Glutamatergic neuron (in vitro differentiated cells): ENCODE results near the gene PCDHA1. TPM values are rescaled to one million over a fixed set of nuclear protein-coding genes. Genes with fewer than 3 reads are reported as not detected.
"Not testable (repeated sequence)": the region's sequence is repeated elsewhere in the genome, so short reads cannot be mapped to it uniquely, and the experiment has no call there.

Experiments used
- DNase-seq: peaks from one replicate; pipeline ENCODE4 v3.0.0; 2022
- H3K27ac Mint-ChIP-seq: one replicate; pipeline ENCODE4 v1.8.0; 2020; ENCODE audit warnings: mild to moderate bottlenecking, mixed read lengths, inconsistent platforms; ENCODE audit not compliant: unreplicated experiment
- H3K27me3 Mint-ChIP-seq: one replicate; pipeline ENCODE4 v1.8.0; 2020; ENCODE audit warnings: mild to moderate bottlenecking, moderate library complexity, mixed read lengths, inconsistent platforms; ENCODE audit not compliant: unreplicated experiment
- H3K36me3 Mint-ChIP-seq: one replicate; pipeline ENCODE4 v1.8.0; 2020; ENCODE audit warnings: mild to moderate bottlenecking, mixed read lengths, inconsistent platforms; ENCODE audit not compliant: unreplicated experiment
- H3K4me1 Mint-ChIP-seq: one replicate; pipeline ENCODE4 v1.8.0; 2020; ENCODE audit warnings: mild to moderate bottlenecking, low read depth, mixed read lengths, inconsistent platforms; ENCODE audit not compliant: unreplicated experiment
- H3K4me3 Mint-ChIP-seq: one replicate; pipeline ENCODE4 v1.8.0; 2020; ENCODE audit warnings: mild to moderate bottlenecking, mixed read lengths, inconsistent platforms; ENCODE audit not compliant: unreplicated experiment
- H3K9me3 Mint-ChIP-seq: one replicate; pipeline ENCODE4 v1.8.0; 2020; ENCODE audit warnings: mild to moderate bottlenecking, moderate library complexity, mixed read lengths, inconsistent platforms; ENCODE audit not compliant: unreplicated experiment
- CTCF ChIP-seq: fragments of 200-600 bp; sonication (generic); IDR thresholded peaks from one replicate; pipeline ENCODE4 v1.5.0; 2021; ENCODE audit not compliant: partially characterized antibody, unreplicated experiment
- total RNA-seq: library from RNA; stranded (reverse); fragmentation: NEBNext Ultra II Directional; extraction: Animal tissue kit (Norgen Biotek cat#: 25700); gene quantifications from one replicate; pipeline ENCODE4 v1.2.1, GENCODE V29; 2021; ENCODE audit not compliant: unreplicated experiment

The PCDHA1 gene
- total RNA-seq, 1 donor from 2014 or later: 0.69 TPM

GRCh38 chr5:140764177-140764973 is 21.6 kb upstream of the PCDHA1 start:
- TF ChIP-seq CTCF: no peak
- H3K36me3 Mint-ChIP-seq: peaks cover 7% of the 10 kb centered on the region
- no peak overlapping the region for H3K27ac Mint-ChIP-seq
- no peaks in the 10 kb centered on the region for H3K27me3 Mint-ChIP-seq
- DNase-seq: no peak
- H3K4me1 Mint-ChIP-seq: no peaks in the 10 kb centered on the region
- peaks cover 10% of the 10 kb centered on the region for H3K9me3 Mint-ChIP-seq
- H3K4me3 Mint-ChIP-seq: no peak overlapping the region

GRCh38 chr5:140767444-140767843 is 18.5 kb upstream of the PCDHA1 start:
- no peak for TF ChIP-seq CTCF
- H3K27me3 Mint-ChIP-seq: no peaks in the 10 kb centered on the region
- no peak overlapping the region for H3K4me3 Mint-ChIP-seq
- DNase-seq: no peak
- peaks cover 7% of the 10 kb centered on the region for H3K9me3 Mint-ChIP-seq
- H3K4me1 Mint-ChIP-seq: no peaks in the 10 kb centered on the region
- peaks cover 13% of the 10 kb centered on the region for H3K36me3 Mint-ChIP-seq
- H3K27ac Mint-ChIP-seq: no peak overlapping the region

- Mint-ChIP-seq H3K27ac (no peak overlapping the region), H3K4me3 (no peak overlapping the region), H3K4me1 (no peaks in the 10 kb centered on the region), H3K36me3 (peaks cover 48% of the 10 kb centered on the region), H3K27me3 (peaks cover 2% of the 10 kb centered on the region), H3K9me3 (peaks cover 12% of the 10 kb centered on the region)
- no peak for TF ChIP-seq CTCF
- no peak for DNase-seq
Measured at GRCh38 chr5:140780512-140780911, 5.4 kb upstream of the PCDHA1 start.

GRCh38 chr5:140787422-140787821 is 1.5 kb downstream of the PCDHA1 start:
- Mint-ChIP-seq H3K9me3 (peaks cover 13% of the 10 kb centered on the region), H3K36me3 (peaks cover 30% of the 10 kb centered on the region)
- not testable (repeated sequence) for H3K4me1 Mint-ChIP-seq, H3K27me3 Mint-ChIP-seq, H3K27ac Mint-ChIP-seq, DNase-seq, H3K4me3 Mint-ChIP-seq

- DNase-seq, H3K27me3 Mint-ChIP-seq, H3K4me3 Mint-ChIP-seq, H3K27ac Mint-ChIP-seq, H3K4me1 Mint-ChIP-seq: not testable (repeated sequence)
- peaks cover 13% of the 10 kb centered on the region for H3K9me3 Mint-ChIP-seq
- H3K36me3 Mint-ChIP-seq: peaks cover 28% of the 10 kb centered on the region
Measured at GRCh38 chr5:140787849-140788504, 2.0 kb downstream of the PCDHA1 start.

GRCh38 chr5:140791089-140791488 is 5.1 kb downstream of the PCDHA1 start:
- Mint-ChIP-seq H3K4me1 (no peaks in the 10 kb centered on the region), H3K4me3 (no peak overlapping the region), H3K27me3 (peaks cover 3% of the 10 kb centered on the region), H3K9me3 (peaks cover 21% of the 10 kb centered on the region), H3K27ac (no peak overlapping the region), H3K36me3 (peaks cover 27% of the 10 kb centered on the region)
- no peak for DNase-seq
- no peak for TF ChIP-seq CTCF
